DOHH2 (cell line): ENCODE measurements around the gene BMP6.
A peak's percentile ranks its signal among the peaks of the same experiment; 100 is the strongest.

Experiments used
- EZH2phosphoT487 ChIP-seq: fragments of 200-600 bp; sonication (generic); IDR thresholded peaks from 2 replicates; pipeline ENCODE4 v1.6.1; 2017; ENCODE audit warnings: borderline replicate concordance, mild to moderate bottlenecking, antibody characterized with exemption, low read length, moderate library complexity, mixed read lengths
- TF ChIP-seq, protein P1 (sequence below): fragments of 200-600 bp; sonication (generic); IDR thresholded peaks from one replicate; pipeline ENCODE4 v1.5.1; 2014; ENCODE audit warnings: antibody characterized with exemption, mild to moderate bottlenecking, low read depth, low read length; ENCODE audit not compliant: poor library complexity, severe bottlenecking

GRCh38 chr6:7727946-7728854, 2.3 kb downstream of the BMP6 start:
- TF ChIP-seq, protein P1, sequence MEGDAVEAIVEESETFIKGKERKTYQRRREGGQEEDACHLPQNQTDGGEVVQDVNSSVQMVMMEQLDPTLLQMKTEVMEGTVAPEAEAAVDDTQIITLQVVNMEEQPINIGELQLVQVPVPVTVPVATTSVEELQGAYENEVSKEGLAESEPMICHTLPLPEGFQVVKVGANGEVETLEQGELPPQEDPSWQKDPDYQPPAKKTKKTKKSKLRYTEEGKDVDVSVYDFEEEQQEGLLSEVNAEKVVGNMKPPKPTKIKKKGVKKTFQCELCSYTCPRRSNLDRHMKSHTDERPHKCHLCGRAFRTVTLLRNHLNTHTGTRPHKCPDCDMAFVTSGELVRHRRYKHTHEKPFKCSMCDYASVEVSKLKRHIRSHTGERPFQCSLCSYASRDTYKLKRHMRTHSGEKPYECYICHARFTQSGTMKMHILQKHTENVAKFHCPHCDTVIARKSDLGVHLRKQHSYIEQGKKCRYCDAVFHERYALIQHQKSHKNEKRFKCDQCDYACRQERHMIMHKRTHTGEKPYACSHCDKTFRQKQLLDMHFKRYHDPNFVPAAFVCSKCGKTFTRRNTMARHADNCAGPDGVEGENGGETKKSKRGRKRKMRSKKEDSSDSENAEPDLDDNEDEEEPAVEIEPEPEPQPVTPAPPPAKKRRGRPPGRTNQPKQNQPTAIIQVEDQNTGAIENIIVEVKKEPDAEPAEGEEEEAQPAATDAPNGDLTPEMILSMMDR, result no peak
- TF ChIP-seq EZH2phosphoT487, result peak; percentile 51; the same call in 1 of the 2 replicates
